IMR-90 (cell line): Measurements from ENCODE around the gene TSPAN1. TPM values are rescaled to one million over a fixed set of nuclear protein-coding genes. Genes with fewer than 3 reads are reported as not detected.

Source experiments
- ATAC-seq: fragments of 200-7000 bp; cut with Tn5 transposase; 2 replicates; pipeline ENCODE4 v1.9.1; 2020; ENCODE audit warnings: low read depth, mild to moderate bottlenecking, moderate library complexity
- BruUV-seq: library from RNA; stranded (reverse); fragments of 400-500 nt; replicated peaks from 2 replicates; lab custom pipeline; 2021; lab: Mats Ljungman, UMichigan
- CTCF ChIA-PET: fragments of 300-600 bp; formaldehyde crosslinking; extraction: SDS; loops from one replicate; lab custom pipeline; 2021; ENCODE audit warnings: antibody characterized with exemption; lab: Yijun Ruan, JAX
- POLR2A ChIA-PET: fragments of 300-600 bp; sonication (Branson Sonifier 250); formaldehyde crosslinking; loops from one replicate; lab custom pipeline; 2022; ENCODE audit warnings: antibody characterized with exemption; ENCODE audit not compliant: unreplicated experiment; lab: Charles Lee
- DNase-seq: peaks from one replicate; pipeline ENCODE4 v3.0.0; 2013
- H2AFZ ChIP-seq: replicated peaks from 2 replicates; pipeline ENCODE3; 2013; ENCODE audit warnings: low read length, mild to moderate bottlenecking; ENCODE audit not compliant: poor library complexity
- H2AK5ac ChIP-seq: 2 replicates; pipeline ENCODE4 v1.6.1; 2013; ENCODE audit warnings: low read depth, low read length, inconsistent platforms
- H2AK9ac ChIP-seq: replicated peaks from 2 replicates; pipeline ENCODE3; 2013; ENCODE audit warnings: mild to moderate bottlenecking, low read depth, low read length, moderate library complexity; ENCODE audit not compliant: poor library complexity
- H2BK120ac ChIP-seq: 2 replicates; pipeline ENCODE4 v1.6.1; 2013; ENCODE audit warnings: low read depth, low read length, inconsistent platforms
- H2BK15ac ChIP-seq: 3 replicates; pipeline ENCODE4 v1.6.1; 2013; ENCODE audit warnings: low read depth, low read length, inconsistent platforms
- H2BK20ac ChIP-seq: 2 replicates; pipeline ENCODE4 v1.6.1; 2013; ENCODE audit warnings: low read depth, mild to moderate bottlenecking, inconsistent platforms, low read length, moderate library complexity
- H2BK5ac ChIP-seq: 2 replicates; pipeline ENCODE4 v1.6.1; 2013; ENCODE audit warnings: mild to moderate bottlenecking, low read depth, low read length, inconsistent platforms; ENCODE audit not compliant: poor library complexity, severe bottlenecking
- H3K14ac ChIP-seq: replicated peaks from 2 replicates; pipeline ENCODE4 v1.6.1; 2013; ENCODE audit warnings: low read depth, low read length, inconsistent platforms
- H3K18ac ChIP-seq: 2 replicates; pipeline ENCODE4 v1.6.1; 2013; ENCODE audit warnings: low read depth, low read length, control low read depth
- H3K23ac ChIP-seq: 2 replicates; pipeline ENCODE4 v1.6.1; 2013; ENCODE audit warnings: low read depth, low read length, inconsistent platforms
- H3K27ac ChIP-seq: 2 replicates; pipeline ENCODE4 v1.5.1; 2013; ENCODE audit warnings: mild to moderate bottlenecking, control low read depth, low read length; ENCODE audit not compliant: insufficient read depth
- H3K27me3 ChIP-seq: 2 replicates; pipeline ENCODE4 v1.6.1; 2013; ENCODE audit warnings: low read length; ENCODE audit not compliant: control insufficient read depth, insufficient read depth
- H3K36me3 ChIP-seq: 2 replicates; pipeline ENCODE4 v1.6.1; 2013; ENCODE audit warnings: low read length, mixed read lengths; ENCODE audit not compliant: control insufficient read depth, insufficient read depth
- H3K4ac ChIP-seq: 2 replicates; pipeline ENCODE4 v1.6.1; 2013; ENCODE audit warnings: low read depth, low read length, inconsistent platforms
- H3K4me1 ChIP-seq: 2 replicates; pipeline ENCODE4 v1.6.1; 2013; ENCODE audit warnings: low read length, mixed read lengths; ENCODE audit not compliant: control insufficient read depth, insufficient read depth
- H3K4me2 ChIP-seq: 2 replicates; pipeline ENCODE4 v1.6.1; 2013; ENCODE audit warnings: low read depth, mild to moderate bottlenecking, control low read depth, low read length, moderate library complexity
- H3K4me3 ChIP-seq: 2 replicates; pipeline ENCODE4 v1.5.1; 2013; ENCODE audit warnings: low read depth, mild to moderate bottlenecking, control low read depth, low read length, moderate library complexity; ENCODE audit not compliant: insufficient read depth
- H3K56ac ChIP-seq: 2 replicates; pipeline ENCODE4 v1.6.1; 2013; ENCODE audit warnings: low read length, inconsistent platforms; ENCODE audit not compliant: insufficient read depth; ENCODE audit errors: extremely low read depth
- H3K79me1 ChIP-seq, 2 experiments: 2 replicates each; pipeline ENCODE4 v1.6.1; 2013; ENCODE audit warnings: low read length in 2 of 2, inconsistent platforms in 1 of 2, low read depth in 1 of 2
- H3K9ac ChIP-seq: 2 replicates; pipeline ENCODE4 v1.6.1; 2013; ENCODE audit warnings: low read depth, low read length, control low read depth
- H3K9me1 ChIP-seq: 2 replicates; pipeline ENCODE4 v1.6.1; 2013; ENCODE audit warnings: low read length, inconsistent platforms; ENCODE audit not compliant: insufficient read depth
- H3K9me3 ChIP-seq: 2 replicates; pipeline ENCODE4 v1.6.1; 2013; ENCODE audit warnings: low read length; ENCODE audit not compliant: control insufficient read depth, insufficient read depth
- H4K20me1 ChIP-seq: 2 replicates; pipeline ENCODE4 v1.6.1; 2013; ENCODE audit warnings: low read length, inconsistent platforms; ENCODE audit not compliant: insufficient read depth
- H4K5ac ChIP-seq: 2 replicates; pipeline ENCODE4 v1.6.1; 2013; ENCODE audit warnings: mild to moderate bottlenecking, low read depth, low read length, control low read depth
- H4K8ac ChIP-seq, 2 experiments: 2 replicates each; pipeline ENCODE4 v1.6.1; 2013; ENCODE audit warnings: low read depth in 2 of 2, low read length in 2 of 2, control low read depth in 1 of 2, inconsistent platforms in 1 of 2
- H4K91ac ChIP-seq: 2 replicates; pipeline ENCODE4 v1.6.1; 2013; ENCODE audit warnings: low read depth, low read length, inconsistent platforms; ENCODE audit not compliant: insufficient read depth
- BHLHE40 ChIP-seq: fragments of 150-350 bp; IDR thresholded peaks from 2 replicates; pipeline ENCODE4 v1.6.1; 2016; ENCODE audit warnings: mild to moderate bottlenecking, low read depth, low read length
- CEBPB ChIP-seq: IDR thresholded peaks from 2 replicates; pipeline ENCODE4 v1.6.1; 2012; ENCODE audit warnings: low read depth, low read length, improper control_type of control experiment
- CHD1 ChIP-seq: IDR thresholded peaks from 2 replicates; pipeline ENCODE4 v1.6.1; 2012; ENCODE audit warnings: low read depth, low read length, improper control_type of control experiment
- ELK1 ChIP-seq: fragments of 150-350 bp; IDR thresholded peaks from 2 replicates; pipeline ENCODE4 v1.6.1; 2016; ENCODE audit warnings: low read depth, mild to moderate bottlenecking, low read length, moderate library complexity, borderline replicate concordance
- FOS ChIP-seq: fragments of 150-350 bp; IDR thresholded peaks from 2 replicates; pipeline ENCODE4 v1.6.1; 2016; ENCODE audit warnings: low read depth, low read length
- MAFK ChIP-seq: IDR thresholded peaks from 2 replicates; pipeline ENCODE4 v1.6.1; 2012; ENCODE audit warnings: low read depth, low read length, improper control_type of control experiment
- MAZ ChIP-seq: IDR thresholded peaks from 2 replicates; pipeline ENCODE4 v1.6.1; 2012; ENCODE audit warnings: low read depth, mild to moderate bottlenecking, low read length, improper control_type of control experiment, moderate library complexity, borderline replicate concordance
- MXI1 ChIP-seq: IDR thresholded peaks from 2 replicates; pipeline ENCODE4 v1.6.1; 2012; ENCODE audit warnings: low read depth, mild to moderate bottlenecking, low read length, moderate library complexity, borderline replicate concordance
- NFE2L2 ChIP-seq: fragments of 150-350 bp; IDR thresholded peaks from 2 replicates; pipeline ENCODE4 v1.6.1; 2016; ENCODE audit warnings: low read depth, mild to moderate bottlenecking, low read length
- POLR2A ChIP-seq: IDR thresholded peaks from 2 replicates; pipeline ENCODE4 v1.6.1; 2012; ENCODE audit warnings: mild to moderate bottlenecking, low read depth, low read length
- RAD21 ChIP-seq: IDR thresholded peaks from 2 replicates; pipeline ENCODE4 v1.6.1; 2012; ENCODE audit warnings: low read length, improper control_type of control experiment
- RCOR1 ChIP-seq: IDR thresholded peaks from 2 replicates; pipeline ENCODE4 v1.6.1; 2012; ENCODE audit warnings: mild to moderate bottlenecking, low read length, improper control_type of control experiment; ENCODE audit not compliant: insufficient replicate concordance
- RFX5 ChIP-seq: IDR thresholded peaks from 2 replicates; pipeline ENCODE4 v1.8.0; 2012; ENCODE audit warnings: low read depth, mild to moderate bottlenecking, low read length, moderate library complexity
- SMC3 ChIP-seq: fragments of 150-350 bp; IDR thresholded peaks from 2 replicates; pipeline ENCODE4 v1.6.1; 2016; ENCODE audit warnings: low read depth, mild to moderate bottlenecking, antibody characterized with exemption, low read length, moderate library complexity
- WGBS, 2 experiments: methylation state at CpG; one replicate each; pipeline versions ENCODE4 v1.1.5 to v1.1.7; 2013; ENCODE audit warnings: missing lambda C conversion rate in 2 of 2; ENCODE audit not compliant: insufficient read length in 1 of 2; ENCODE audit errors: extremely low coverage in 2 of 2; 5-methylcytosine and 5-hydroxymethylcytosine counted together
- dilution Hi-C: fragments of 300-500 bp; cut with HindIII; formaldehyde crosslinking; loops from one replicate; pipeline ENCODE4 v1.14.3; 2018; ENCODE audit warnings: low sequenced_read_pairs; ENCODE audit not compliant: unreplicated experiment
- in situ Hi-C: fragments of 300-500 bp; cut with MboI; formaldehyde crosslinking; loops from 3 replicates; pipeline ENCODE4 v1.14.3; 2019; ENCODE audit warnings: low sequenced_read_pairs, inconsistent platforms, mixed read lengths
- intact Hi-C: fragments of 100-400 bp; cut with micrococcal nuclease; formaldehyde crosslinking; loops from 2 replicates; pipeline ENCODE4 v1.10.0; 2022
- polyA plus RNA-seq, 3 experiments: library from polyadenylated mRNA; depleted of rRNA; stranded (reverse); fragments of >200 nt; gene quantifications; 2 replicates each; pipeline ENCODE4 v1.2.3, GENCODE V29; 2012; ENCODE audit warnings: low replicate concordance in 1 of 3
- total RNA-seq: library from RNA; depleted of rRNA; stranded (reverse); fragments of >200 nt; gene quantifications from 2 replicates; pipeline ENCODE4 v1.2.3, GENCODE V29; 2012
- TF ChIP-seq, protein P1 (sequence below): fragments of 150-350 bp; IDR thresholded peaks from 2 replicates; pipeline ENCODE4 v1.6.1; 2017; ENCODE audit warnings: mild to moderate bottlenecking, antibody characterized with exemption, low read length, low read depth
- TF ChIP-seq, protein P2 (sequence below): conservative IDR thresholded peaks from 2 replicates; pipeline ENCODE4 v1.5.1; 2012; ENCODE audit warnings: mild to moderate bottlenecking, low read depth, low read length, improper control_type of control experiment

TSPAN1 gene
- total and polyA plus RNA-seq, 2 of the 4 experiments (the other 2 are of a cell fraction) = 0.18 to 0.82 TPM

DNA sequence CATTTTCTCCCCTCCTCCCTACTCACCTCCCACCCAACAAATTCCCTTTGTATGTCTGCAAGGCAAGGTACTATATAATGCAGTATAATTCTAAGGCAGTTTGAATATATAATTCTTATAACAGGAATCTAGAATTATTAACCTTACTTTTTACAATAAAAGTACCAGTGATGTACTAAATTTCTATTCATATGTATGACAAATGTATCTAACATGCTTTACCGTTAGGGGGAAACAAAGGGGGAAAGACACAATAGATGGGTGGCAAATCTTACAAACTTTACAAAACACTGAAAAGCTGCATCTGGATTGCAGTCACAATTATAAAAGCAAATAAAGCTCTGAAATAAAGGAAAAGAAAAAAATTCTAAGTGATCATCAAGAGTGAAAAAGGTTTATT is 44.8 kb upstream of the TSPAN1 start:
- no peaks in the 10 kb centered on the region for H3K9me3 ChIP-seq
- no TSS peak for BruUV-seq
- ATAC-seq (no peak), DNase-seq (no peak)
- peak overlapping the region; percentile 91; the same call in 1 of the 2 replicates for H3K4me2 ChIP-seq
- POLR2A ChIA-PET = no interaction called here
- H4K5ac ChIP-seq = no peak overlapping the region
- no peaks in the 10 kb centered on the region for H3K27me3 ChIP-seq
- no peak overlapping the region for H3K14ac ChIP-seq
- H4K8ac ChIP-seq = no peak overlapping the region
- H3K4me3 ChIP-seq = peak overlapping the region; percentile 54; the same call in 1 of the 2 replicates
- H3K9ac ChIP-seq = no peak overlapping the region
- H3K79me1 ChIP-seq = peaks cover 6 to 18% of the 10 kb centered on the region in 2 experiments; a peak in 3 of 4 replicates
- intact Hi-C loops = no loop called here
- no peak overlapping the region for H3K56ac ChIP-seq
- no peak overlapping the region for H3K27ac ChIP-seq
- CTCF ChIA-PET = interaction anchor here (0.5 kb wide), 1 partner anchor 43 kb away, joined by 4 read pairs; no protein-coding TSS in a partner anchor
- H4K20me1 ChIP-seq = peaks cover 3% of the 10 kb centered on the region; the same call in 1 of the 2 replicates
- no peak overlapping the region for H2BK120ac ChIP-seq
- H2BK5ac ChIP-seq = no peak overlapping the region
- H2BK15ac ChIP-seq = no peak overlapping the region
- H3K4ac ChIP-seq = no peak overlapping the region
- H2AK5ac ChIP-seq = no peak overlapping the region
- H2AFZ ChIP-seq = no peak overlapping the region
- in situ Hi-C loops = no loop called here
- peaks cover 2% of the 10 kb centered on the region for H3K4me1 ChIP-seq
- no peak overlapping the region for H2AK9ac ChIP-seq
- no peak overlapping the region for H3K23ac ChIP-seq
- no peak overlapping the region for H2BK20ac ChIP-seq
- H3K36me3 ChIP-seq = no peaks in the 10 kb centered on the region
- H4K91ac ChIP-seq = no peak overlapping the region
- WGBS, 2 experiments = no CpG with 5 or more reads among the region's 1 CpG
- TF ChIP-seq RAD21 (no peak), RFX5 (no peak), RCOR1 (no peak), CEBPB (no peak), POLR2A (no peak), SMC3 (no peak), CHD1 (no peak), FOS (no peak), MXI1 (no peak), ELK1 (no peak), MAZ (no peak), BHLHE40 (no peak), MAFK (no peak), NFE2L2 (no peak)
- TF ChIP-seq, protein P1, sequence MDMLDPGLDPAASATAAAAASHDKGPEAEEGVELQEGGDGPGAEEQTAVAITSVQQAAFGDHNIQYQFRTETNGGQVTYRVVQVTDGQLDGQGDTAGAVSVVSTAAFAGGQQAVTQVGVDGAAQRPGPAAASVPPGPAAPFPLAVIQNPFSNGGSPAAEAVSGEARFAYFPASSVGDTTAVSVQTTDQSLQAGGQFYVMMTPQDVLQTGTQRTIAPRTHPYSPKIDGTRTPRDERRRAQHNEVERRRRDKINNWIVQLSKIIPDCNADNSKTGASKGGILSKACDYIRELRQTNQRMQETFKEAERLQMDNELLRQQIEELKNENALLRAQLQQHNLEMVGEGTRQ = no peak
- TF ChIP-seq, protein P2, sequence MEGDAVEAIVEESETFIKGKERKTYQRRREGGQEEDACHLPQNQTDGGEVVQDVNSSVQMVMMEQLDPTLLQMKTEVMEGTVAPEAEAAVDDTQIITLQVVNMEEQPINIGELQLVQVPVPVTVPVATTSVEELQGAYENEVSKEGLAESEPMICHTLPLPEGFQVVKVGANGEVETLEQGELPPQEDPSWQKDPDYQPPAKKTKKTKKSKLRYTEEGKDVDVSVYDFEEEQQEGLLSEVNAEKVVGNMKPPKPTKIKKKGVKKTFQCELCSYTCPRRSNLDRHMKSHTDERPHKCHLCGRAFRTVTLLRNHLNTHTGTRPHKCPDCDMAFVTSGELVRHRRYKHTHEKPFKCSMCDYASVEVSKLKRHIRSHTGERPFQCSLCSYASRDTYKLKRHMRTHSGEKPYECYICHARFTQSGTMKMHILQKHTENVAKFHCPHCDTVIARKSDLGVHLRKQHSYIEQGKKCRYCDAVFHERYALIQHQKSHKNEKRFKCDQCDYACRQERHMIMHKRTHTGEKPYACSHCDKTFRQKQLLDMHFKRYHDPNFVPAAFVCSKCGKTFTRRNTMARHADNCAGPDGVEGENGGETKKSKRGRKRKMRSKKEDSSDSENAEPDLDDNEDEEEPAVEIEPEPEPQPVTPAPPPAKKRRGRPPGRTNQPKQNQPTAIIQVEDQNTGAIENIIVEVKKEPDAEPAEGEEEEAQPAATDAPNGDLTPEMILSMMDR = no peak; the same call in 1 of the 2 replicates
- dilution Hi-C loops = no loop called here
- H3K18ac ChIP-seq = no peak overlapping the region
- H3K9me1 ChIP-seq = no peaks in the 10 kb centered on the region
